Measurements from ENCODE around the gene C4orf46. TPM values are rescaled to one million over a fixed set of nuclear protein-coding genes. Genes with fewer than 3 reads are reported as not detected.

C4orf46 gene
- polyA plus RNA-seq, 1 donor from 2014 or later: 22.9 TPM

DNA sequence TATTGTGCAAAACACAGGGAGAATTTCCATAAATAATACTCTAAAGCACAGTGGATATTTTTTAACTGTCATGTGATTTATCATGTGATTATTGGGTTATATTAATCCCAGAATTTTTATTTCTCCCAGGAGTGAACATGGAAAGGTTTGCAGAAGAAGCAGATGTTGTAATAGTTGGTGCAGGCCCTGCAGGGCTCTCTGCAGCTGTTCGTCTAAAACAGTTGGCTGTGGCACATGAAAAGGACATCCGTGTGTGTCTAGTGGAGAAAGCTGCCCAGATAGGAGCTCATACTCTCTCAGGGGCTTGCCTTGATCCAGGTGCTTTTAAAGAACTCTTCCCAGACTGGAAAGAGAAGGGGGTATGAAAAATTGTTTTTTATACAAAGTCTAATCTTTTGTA lies 10.4 kb upstream of the C4orf46 start:
- TF ChIP-seq CTCF (IDR thresholded peaks at IDR 0.05; ENCODE audit: poor library complexity, severe bottlenecking) (no peak), RAD21 (conservative IDR thresholded peaks at IDR 0.05) (no peak), POLR2AphosphoS5 (IDR thresholded peaks at IDR 0.05) (no peak), MXI1 (conservative IDR thresholded peaks at IDR 0.05; ENCODE audit: poor library complexity, severe bottlenecking) (no peak)
- TF ChIP-seq, protein P1, sequence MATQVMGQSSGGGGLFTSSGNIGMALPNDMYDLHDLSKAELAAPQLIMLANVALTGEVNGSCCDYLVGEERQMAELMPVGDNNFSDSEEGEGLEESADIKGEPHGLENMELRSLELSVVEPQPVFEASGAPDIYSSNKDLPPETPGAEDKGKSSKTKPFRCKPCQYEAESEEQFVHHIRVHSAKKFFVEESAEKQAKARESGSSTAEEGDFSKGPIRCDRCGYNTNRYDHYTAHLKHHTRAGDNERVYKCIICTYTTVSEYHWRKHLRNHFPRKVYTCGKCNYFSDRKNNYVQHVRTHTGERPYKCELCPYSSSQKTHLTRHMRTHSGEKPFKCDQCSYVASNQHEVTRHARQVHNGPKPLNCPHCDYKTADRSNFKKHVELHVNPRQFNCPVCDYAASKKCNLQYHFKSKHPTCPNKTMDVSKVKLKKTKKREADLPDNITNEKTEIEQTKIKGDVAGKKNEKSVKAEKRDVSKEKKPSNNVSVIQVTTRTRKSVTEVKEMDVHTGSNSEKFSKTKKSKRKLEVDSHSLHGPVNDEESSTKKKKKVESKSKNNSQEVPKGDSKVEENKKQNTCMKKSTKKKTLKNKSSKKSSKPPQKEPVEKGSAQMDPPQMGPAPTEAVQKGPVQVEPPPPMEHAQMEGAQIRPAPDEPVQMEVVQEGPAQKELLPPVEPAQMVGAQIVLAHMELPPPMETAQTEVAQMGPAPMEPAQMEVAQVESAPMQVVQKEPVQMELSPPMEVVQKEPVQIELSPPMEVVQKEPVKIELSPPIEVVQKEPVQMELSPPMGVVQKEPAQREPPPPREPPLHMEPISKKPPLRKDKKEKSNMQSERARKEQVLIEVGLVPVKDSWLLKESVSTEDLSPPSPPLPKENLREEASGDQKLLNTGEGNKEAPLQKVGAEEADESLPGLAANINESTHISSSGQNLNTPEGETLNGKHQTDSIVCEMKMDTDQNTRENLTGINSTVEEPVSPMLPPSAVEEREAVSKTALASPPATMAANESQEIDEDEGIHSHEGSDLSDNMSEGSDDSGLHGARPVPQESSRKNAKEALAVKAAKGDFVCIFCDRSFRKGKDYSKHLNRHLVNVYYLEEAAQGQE (IDR thresholded peaks at IDR 0.05; ENCODE audit: borderline replicate concordance): no peak
- Histone ChIP-seq H3K9me2 (ENCODE audit: insufficient read depth, low read length) (no peaks in the 10 kb centered on the region), H3F3A (ENCODE audit: insufficient read depth, low read length, poor library complexity, severe bottlenecking) (no peaks in the 10 kb centered on the region), H3K27ac (ENCODE audit: low read length) (no peak overlapping the region), H3K9ac (ENCODE audit: low read length) (no peak overlapping the region), H3K4me3 (ENCODE audit: low read length) (no peak overlapping the region), H3K4me2 (ENCODE audit: low read length) (no peak overlapping the region), H3K27me3 (ENCODE audit: insufficient read depth, low read depth, low read length) (no peaks in the 10 kb centered on the region), H2AFZ (ENCODE audit: low read depth, low read length) (no peak overlapping the region), H4K20me1 (ENCODE audit: insufficient read depth) (no peaks in the 10 kb centered on the region), H3K79me2 (replicated peaks; ENCODE audit: insufficient read depth, low read length) (no peaks in the 10 kb centered on the region), H3K9me3 (ENCODE audit: low read length) (no peaks in the 10 kb centered on the region), H3K36me3 (ENCODE audit: insufficient read depth, low read length) (no peaks in the 10 kb centered on the region)

GRCh38 chr4:158681629-158682028 lies 9.9 kb upstream of the C4orf46 start:
- H3K4me2 ChIP-seq (ENCODE audit: low read length): no peak overlapping the region
- H4K20me1 ChIP-seq (ENCODE audit: insufficient read depth): no peaks in the 10 kb centered on the region
- no peaks in the 10 kb centered on the region for H3F3A ChIP-seq (ENCODE audit: insufficient read depth, low read length, poor library complexity, severe bottlenecking)
- H3K4me3 ChIP-seq (ENCODE audit: low read length): no peak overlapping the region
- H3K36me3 ChIP-seq (ENCODE audit: insufficient read depth, low read length): no peaks in the 10 kb centered on the region
- H3K79me2 ChIP-seq (replicated peaks; ENCODE audit: insufficient read depth, low read length): no peaks in the 10 kb centered on the region
- TF ChIP-seq EP300 (conservative IDR thresholded peaks at IDR 0.05; ENCODE audit: poor library complexity, severe bottlenecking) (no peak), EZH2 (IDR thresholded peaks at IDR 0.05; ENCODE audit: borderline replicate concordance, insufficient read depth, low read length, poor library complexity, severe bottlenecking) (no peak), RAD21 (conservative IDR thresholded peaks at IDR 0.05) (no peak), POLR2AphosphoS5 (IDR thresholded peaks at IDR 0.05) (no peak), SMC3 (conservative IDR thresholded peaks at IDR 0.05; ENCODE audit: poor library complexity) (no peak), TAF1 (IDR thresholded peaks at IDR 0.05; ENCODE audit: low read depth) (no peak), CTCF (IDR thresholded peaks at IDR 0.05; ENCODE audit: poor library complexity, severe bottlenecking) (no peak), MXI1 (conservative IDR thresholded peaks at IDR 0.05; ENCODE audit: poor library complexity, severe bottlenecking) (no peak)
- TF ChIP-seq, protein P1 (IDR thresholded peaks at IDR 0.05; ENCODE audit: borderline replicate concordance): no peak
- no peaks in the 10 kb centered on the region for H3K9me2 ChIP-seq (ENCODE audit: insufficient read depth, low read length)
- no peaks in the 10 kb centered on the region for H3K9me3 ChIP-seq (ENCODE audit: low read length)
- H2AFZ ChIP-seq (ENCODE audit: low read depth, low read length): no peak overlapping the region
- no peaks in the 10 kb centered on the region for H3K27me3 ChIP-seq (ENCODE audit: insufficient read depth, low read depth, low read length)
- no peak overlapping the region for H3K9ac ChIP-seq (ENCODE audit: low read length)
- no peak overlapping the region for H3K27ac ChIP-seq (ENCODE audit: low read length)
